Activated T-cell treated with anti-CD3 and anti-CD28 coated beads, Interleukin-2, amount 50 U/mL, for 24 hours (primary cell): ENCODE measurements around the gene POU6F1.
A peak's percentile ranks its signal among the peaks of the same experiment; 100 is the strongest.
"Not testable (repeated sequence)": the region's sequence is repeated elsewhere in the genome, so short reads cannot be mapped to it uniquely, and the experiment has no call there.

Source experiments
- DNase-seq: peaks from one replicate; pipeline ENCODE4 v3.0.0-alpha.2; 2020
- H3K27ac Mint-ChIP-seq: 2 replicates; pipeline ENCODE4 v1.8.0; 2020; ENCODE audit warnings: mild to moderate bottlenecking, mixed read lengths
- H3K27me3 Mint-ChIP-seq: 2 replicates; pipeline ENCODE4 v1.8.0; 2020; ENCODE audit warnings: mixed read lengths
- H3K36me3 Mint-ChIP-seq: 2 replicates; pipeline ENCODE4 v1.8.0; 2020; ENCODE audit warnings: low read depth, mixed read lengths
- H3K4me1 Mint-ChIP-seq: 2 replicates; pipeline ENCODE4 v1.8.0; 2020; ENCODE audit warnings: low read depth, mixed read lengths
- H3K4me3 Mint-ChIP-seq: 2 replicates; pipeline ENCODE4 v1.8.0; 2020; ENCODE audit warnings: mild to moderate bottlenecking, moderate library complexity, mixed read lengths
- H3K9me3 Mint-ChIP-seq: 2 replicates; pipeline ENCODE4 v1.8.0; 2020; ENCODE audit warnings: mixed read lengths

Gene POU6F1

GRCh38 chr12:51217968-51218606, at the start of gene POU6F1:
Gene POU6F1, minus strand, starts transcription at chr12:51218062. Its CDS starts 11,226 bp downstream, at chr12:51206836.
- H3K27me3 Mint-ChIP-seq: no peaks in the 10 kb centered on the region
- peak; percentile 81 for DNase-seq
- H3K27ac Mint-ChIP-seq: peak within 1 kb of the TSS; percentile 96

GRCh38 chr12:51265024-51265423, 47.2 kb upstream of the POU6F1 start:
- Mint-ChIP-seq H3K4me3 (no peak overlapping the region), H3K27me3 (peaks cover 7% of the 10 kb centered on the region), H3K27ac (no peak overlapping the region), H3K9me3 (no peaks in the 10 kb centered on the region), H3K4me1 (peaks cover 22% of the 10 kb centered on the region), H3K36me3 (no peaks in the 10 kb centered on the region)
- no peak for DNase-seq

More at GRCh38 chr12:51217968-51218606, at the start of gene POU6F1:
- Mint-ChIP-seq H3K4me1 (peaks cover 20% of the 10 kb centered on the region), H3K36me3 (peaks cover 7% of the 10 kb centered on the region), H3K9me3 (no peaks in the 10 kb centered on the region), H3K4me3 (peak within 1 kb of the TSS; percentile 86)

GRCh38 chr12:51264297-51264696, 46.4 kb upstream of the POU6F1 start:
- H3K4me3 Mint-ChIP-seq: no peak overlapping the region
- no peaks in the 10 kb centered on the region for H3K36me3 Mint-ChIP-seq
- H3K27ac Mint-ChIP-seq: no peak overlapping the region
- peaks cover 4% of the 10 kb centered on the region for H3K27me3 Mint-ChIP-seq
- DNase-seq: no peak
- peaks cover 19% of the 10 kb centered on the region for H3K4me1 Mint-ChIP-seq
- H3K9me3 Mint-ChIP-seq: no peaks in the 10 kb centered on the region

GRCh38 chr12:51263341-51263740, 45.5 kb upstream of the POU6F1 start:
- no peak overlapping the region for H3K27ac Mint-ChIP-seq
- no peak overlapping the region for H3K4me3 Mint-ChIP-seq
- H3K4me1 Mint-ChIP-seq: peaks cover 15% of the 10 kb centered on the region
- no peaks in the 10 kb centered on the region for H3K9me3 Mint-ChIP-seq
- no peak for DNase-seq
- H3K27me3 Mint-ChIP-seq: no peaks in the 10 kb centered on the region
- H3K36me3 Mint-ChIP-seq: no peaks in the 10 kb centered on the region

GRCh38 chr12:51262758-51263177, 44.9 kb upstream of the POU6F1 start:
- no peaks in the 10 kb centered on the region for H3K36me3 Mint-ChIP-seq
- H3K4me3 Mint-ChIP-seq: no peak overlapping the region
- H3K27ac Mint-ChIP-seq: no peak overlapping the region
- H3K27me3 Mint-ChIP-seq: no peaks in the 10 kb centered on the region
- no peak for DNase-seq
- H3K9me3 Mint-ChIP-seq: no peaks in the 10 kb centered on the region
- H3K4me1 Mint-ChIP-seq: peaks cover 15% of the 10 kb centered on the region

- not testable (repeated sequence) for H3K27ac Mint-ChIP-seq, H3K27me3 Mint-ChIP-seq, H3K4me3 Mint-ChIP-seq, DNase-seq, H3K9me3 Mint-ChIP-seq, H3K36me3 Mint-ChIP-seq, H3K4me1 Mint-ChIP-seq
Observed at GRCh38 chr12:51259600-51259999, 41.7 kb upstream of the POU6F1 start.

- DNase-seq: no peak
- Mint-ChIP-seq H3K4me1 (peaks cover 1% of the 10 kb centered on the region), H3K9me3 (no peaks in the 10 kb centered on the region), H3K27me3 (no peaks in the 10 kb centered on the region), H3K4me3 (no peak overlapping the region), H3K36me3 (no peaks in the 10 kb centered on the region), H3K27ac (no peak overlapping the region)
Observed at GRCh38 chr12:51254536-51254935, 36.7 kb upstream of the POU6F1 start.

- Mint-ChIP-seq H3K27me3 (no peaks in the 10 kb centered on the region), H3K36me3 (no peaks in the 10 kb centered on the region), H3K4me1 (peaks cover 4% of the 10 kb centered on the region), H3K27ac (no peak overlapping the region), H3K4me3 (no peak overlapping the region), H3K9me3 (no peaks in the 10 kb centered on the region)
- DNase-seq: no peak
Observed at GRCh38 chr12:51253276-51253675, 35.4 kb upstream of the POU6F1 start.

GRCh38 chr12:51247523-51248206, 29.8 kb upstream of the POU6F1 start:
- no peak overlapping the region for H3K4me3 Mint-ChIP-seq
- peaks cover 30% of the 10 kb centered on the region for H3K36me3 Mint-ChIP-seq
- peaks cover 49% of the 10 kb centered on the region for H3K4me1 Mint-ChIP-seq
- H3K9me3 Mint-ChIP-seq: no peaks in the 10 kb centered on the region
- DNase-seq: no peak
- H3K27me3 Mint-ChIP-seq: no peaks in the 10 kb centered on the region
- peak overlapping the region; percentile 58 for H3K27ac Mint-ChIP-seq

- H3K4me3 Mint-ChIP-seq: peak overlapping the region; percentile 11
- no peak for DNase-seq
- no peaks in the 10 kb centered on the region for H3K9me3 Mint-ChIP-seq
- H3K36me3 Mint-ChIP-seq: peaks cover 43% of the 10 kb centered on the region
- no peaks in the 10 kb centered on the region for H3K27me3 Mint-ChIP-seq
- peak overlapping the region; percentile 92 for H3K27ac Mint-ChIP-seq
- H3K4me1 Mint-ChIP-seq: peaks cover 60% of the 10 kb centered on the region
Observed at GRCh38 chr12:51246254-51246853, 28.5 kb upstream of the POU6F1 start.

- Mint-ChIP-seq H3K9me3 (no peaks in the 10 kb centered on the region), H3K4me1 (peaks cover 67% of the 10 kb centered on the region), H3K36me3 (peaks cover 49% of the 10 kb centered on the region), H3K27me3 (no peaks in the 10 kb centered on the region), H3K27ac (peak overlapping the region; percentile 92), H3K4me3 (no peak overlapping the region)
- no peak for DNase-seq
Observed at GRCh38 chr12:51245476-51246253, 27.8 kb upstream of the POU6F1 start.

- H3K9me3 Mint-ChIP-seq: no peaks in the 10 kb centered on the region
- H3K4me1 Mint-ChIP-seq: peaks cover 77% of the 10 kb centered on the region
- no peak for DNase-seq
- H3K27me3 Mint-ChIP-seq: no peaks in the 10 kb centered on the region
- peaks cover 61% of the 10 kb centered on the region for H3K36me3 Mint-ChIP-seq
- H3K27ac Mint-ChIP-seq: peak overlapping the region; percentile 63
- H3K4me3 Mint-ChIP-seq: no peak overlapping the region
Observed at GRCh38 chr12:51244269-51244668, 26.4 kb upstream of the POU6F1 start.

GRCh38 chr12:51242876-51243275, 25.0 kb upstream of the POU6F1 start:
- H3K27me3 Mint-ChIP-seq: no peaks in the 10 kb centered on the region
- H3K27ac Mint-ChIP-seq: peak overlapping the region; percentile 34
- no peak for DNase-seq
- peaks cover 68% of the 10 kb centered on the region for H3K36me3 Mint-ChIP-seq
- no peak overlapping the region for H3K4me3 Mint-ChIP-seq
- no peaks in the 10 kb centered on the region for H3K9me3 Mint-ChIP-seq
- H3K4me1 Mint-ChIP-seq: peaks cover 76% of the 10 kb centered on the region

- no peak for DNase-seq
- H3K4me3 Mint-ChIP-seq: no peak overlapping the region
- H3K9me3 Mint-ChIP-seq: no peaks in the 10 kb centered on the region
- peak overlapping the region; percentile 86 for H3K27ac Mint-ChIP-seq
- peaks cover 68% of the 10 kb centered on the region for H3K36me3 Mint-ChIP-seq
- peaks cover 71% of the 10 kb centered on the region for H3K4me1 Mint-ChIP-seq
- H3K27me3 Mint-ChIP-seq: no peaks in the 10 kb centered on the region
Observed at GRCh38 chr12:51242120-51242519, 24.3 kb upstream of the POU6F1 start.
